ENCODE results near the gene MIEF1.

Gene MIEF1

GRCh38 chr22:39510529-39511149 is 8.5 kb downstream of the MIEF1 start:
- TF ChIP-seq SPI1 (IDR thresholded peaks at IDR 0.05; ENCODE audit: borderline replicate concordance, low read depth) (no peak), REST (IDR thresholded peaks at IDR 0.05; ENCODE audit: insufficient replicate concordance, low read depth) (no peak), GABPA (IDR thresholded peaks at IDR 0.05; ENCODE audit: low read depth) (no peak), CTCF (IDR thresholded peaks at IDR 0.05; ENCODE audit: insufficient read depth, low read length) (no peak), POLR2AphosphoS5 (IDR thresholded peaks at IDR 0.05; ENCODE audit: low read depth) (no peak)
- Histone ChIP-seq H3K27ac (replicated peaks) (no peak overlapping the region), H3K4me3 (replicated peaks; ENCODE audit: insufficient read depth, low read length) (no peak overlapping the region), H3K27me3 (ENCODE audit: insufficient read depth, poor library complexity, severe bottlenecking) (no peaks in the 10 kb centered on the region)
- no peak for DNase-seq (ENCODE audit: low read depth in 1 of 2, low spot score in 1 of 2)

GRCh38 chr22:39511226-39511625 is 9.1 kb downstream of the MIEF1 start:
- DNase-seq (ENCODE audit: low read depth in 1 of 2, low spot score in 1 of 2), result no peak
- Histone ChIP-seq H3K27me3 (ENCODE audit: insufficient read depth, poor library complexity, severe bottlenecking) (no peaks in the 10 kb centered on the region), H3K4me3 (replicated peaks; ENCODE audit: insufficient read depth, low read length) (no peak overlapping the region), H3K27ac (replicated peaks) (no peak overlapping the region)
- TF ChIP-seq REST (IDR thresholded peaks at IDR 0.05; ENCODE audit: insufficient replicate concordance, low read depth) (no peak), GABPA (IDR thresholded peaks at IDR 0.05; ENCODE audit: low read depth) (no peak), POLR2AphosphoS5 (IDR thresholded peaks at IDR 0.05; ENCODE audit: low read depth) (no peak), SPI1 (IDR thresholded peaks at IDR 0.05; ENCODE audit: borderline replicate concordance, low read depth) (no peak), CTCF (IDR thresholded peaks at IDR 0.05; ENCODE audit: insufficient read depth, low read length) (no peak)

GRCh38 chr22:39512026-39512425 is 9.9 kb downstream of the MIEF1 start:
- H3K27me3 ChIP-seq (ENCODE audit: insufficient read depth, poor library complexity, severe bottlenecking), result no peaks in the 10 kb centered on the region
- TF ChIP-seq REST (IDR thresholded peaks at IDR 0.05; ENCODE audit: insufficient replicate concordance, low read depth), result no peak
- no peak for TF ChIP-seq SPI1 (IDR thresholded peaks at IDR 0.05; ENCODE audit: borderline replicate concordance, low read depth)
- no peak for TF ChIP-seq CTCF (IDR thresholded peaks at IDR 0.05; ENCODE audit: insufficient read depth, low read length)
- TF ChIP-seq GABPA (IDR thresholded peaks at IDR 0.05; ENCODE audit: low read depth), result no peak
- TF ChIP-seq POLR2AphosphoS5 (IDR thresholded peaks at IDR 0.05; ENCODE audit: low read depth), result no peak

More at GRCh38 chr22:39512026-39512425, 9.9 kb downstream of the MIEF1 start:
- DNase-seq (ENCODE audit: low read depth in 1 of 2, low spot score in 1 of 2), result no peak
- Histone ChIP-seq H3K4me3 (replicated peaks; ENCODE audit: insufficient read depth, low read length) (no peak overlapping the region), H3K27ac (replicated peaks) (no peak overlapping the region)

All from HL-60 (cell line).